ENCODE results near the gene FRY.

FRY gene

DNA sequence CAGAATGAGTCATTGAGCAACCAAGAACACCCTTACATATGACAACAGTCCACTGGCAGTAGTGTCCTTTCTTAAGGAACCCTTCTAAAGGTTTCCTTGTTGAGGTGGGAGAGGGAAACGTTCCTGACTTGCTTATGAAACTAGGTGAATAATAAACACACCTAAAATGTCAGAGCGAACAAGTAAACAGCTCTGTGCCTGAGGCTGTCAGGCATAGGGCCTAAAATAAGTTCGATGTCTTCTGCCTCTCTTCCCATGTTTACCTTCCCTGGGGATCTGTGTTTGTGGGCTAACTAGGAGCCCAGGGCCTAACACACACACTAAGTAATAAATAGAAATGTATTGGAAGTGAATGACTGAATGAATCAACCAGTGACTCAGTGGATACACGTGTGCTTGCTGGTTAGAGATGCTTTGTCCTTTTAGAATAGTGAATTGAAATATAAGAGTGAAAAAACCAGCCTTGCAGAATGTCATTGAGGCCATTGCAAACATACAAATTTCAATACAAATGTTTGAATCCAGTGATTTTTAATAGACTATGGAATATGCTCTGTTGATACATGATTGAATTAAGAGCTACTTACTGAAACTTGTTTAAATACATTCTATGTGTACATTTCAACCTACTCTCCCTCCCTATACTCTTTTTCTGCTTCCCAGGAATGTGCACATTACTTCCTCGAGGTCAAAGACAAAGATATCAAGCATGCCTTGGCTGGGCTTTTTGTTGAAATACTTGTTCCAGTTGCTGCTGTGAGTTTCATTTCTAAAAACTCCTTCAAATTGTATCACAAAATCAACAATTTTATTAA lies 102.9 kb downstream of the FRY start:
- DNase-seq (ENCODE audit: low read depth in 2 of 2): no peak

DNA sequence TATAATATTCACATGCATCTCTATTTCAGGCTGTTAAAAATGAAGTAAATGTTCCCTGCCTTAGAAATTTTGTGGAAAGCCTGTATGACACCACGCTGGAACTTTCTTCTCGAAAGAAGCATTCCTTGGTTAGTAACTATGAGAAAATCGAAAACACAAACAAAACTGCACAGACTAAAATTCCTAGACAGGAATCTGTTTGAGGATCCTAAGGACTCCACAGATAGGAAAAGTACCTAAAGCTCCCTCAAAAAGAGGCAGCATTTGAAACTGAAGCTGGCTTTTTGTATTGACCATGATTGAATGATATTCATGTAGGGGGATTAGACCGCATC lies 103.4 kb downstream of the FRY start:
- DNase-seq (ENCODE audit: low read depth in 2 of 2): no peak

DNA sequence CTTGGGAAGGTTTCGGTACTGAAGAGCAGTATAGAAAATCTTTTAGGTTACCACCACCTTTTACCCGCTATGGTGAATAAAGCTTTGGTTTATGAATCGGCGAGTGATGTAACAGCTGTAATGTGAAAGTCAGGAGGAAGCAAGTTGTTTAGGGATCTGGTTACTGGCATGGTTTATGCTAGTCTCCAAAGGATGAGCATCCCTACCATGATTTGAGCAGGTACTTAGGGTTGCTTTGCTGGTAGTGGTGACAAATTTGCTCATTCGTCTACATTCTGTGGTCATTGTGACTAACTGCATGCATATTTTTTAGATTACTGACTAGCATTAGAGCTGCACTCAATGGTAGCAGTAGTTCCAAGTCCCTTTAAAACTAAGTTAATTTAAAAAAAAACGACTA lies 104.1 kb downstream of the FRY start:
- DNase-seq (ENCODE audit: low read depth in 2 of 2): no peak

DNA sequence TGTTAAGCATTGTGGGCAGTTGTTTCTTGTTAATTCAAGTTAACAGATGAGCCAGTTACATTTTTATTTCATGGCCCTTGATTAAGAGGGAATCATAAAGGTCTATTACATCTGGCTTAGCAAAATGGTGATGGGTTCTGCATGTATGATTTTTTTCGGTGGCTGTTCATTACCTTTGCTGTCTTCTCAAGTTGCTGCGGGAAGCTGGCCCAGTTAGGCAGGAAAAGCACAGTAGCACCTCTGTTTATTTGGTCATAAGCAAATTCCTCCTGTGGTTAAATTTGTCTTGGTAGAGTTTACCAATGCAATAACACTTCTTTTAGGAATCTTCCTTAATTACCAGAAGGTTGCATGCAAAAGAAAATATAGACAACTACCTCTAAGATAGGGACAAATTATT lies 104.5 kb downstream of the FRY start:
- DNase-seq (ENCODE audit: low read depth in 2 of 2): no peak

DNA sequence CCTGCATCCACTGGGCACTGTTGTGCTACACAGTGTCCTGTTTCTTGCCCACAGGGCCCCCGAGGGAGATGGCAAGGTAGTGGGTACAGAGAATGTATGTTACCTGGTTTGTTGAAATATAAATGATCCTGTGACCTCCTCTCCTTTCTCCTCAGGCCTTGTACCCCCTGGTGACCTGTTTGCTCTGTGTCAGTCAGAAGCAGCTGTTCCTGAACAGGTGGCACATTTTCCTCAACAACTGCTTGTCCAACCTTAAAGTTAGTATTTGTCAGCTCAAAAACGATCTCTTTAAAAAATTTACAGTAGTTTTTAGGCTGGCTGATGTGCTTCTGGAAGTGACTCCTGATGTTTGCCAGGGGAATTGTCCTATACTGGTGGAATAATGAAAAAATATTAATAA lies 105.1 kb downstream of the FRY start:
- DNase-seq (ENCODE audit: low read depth in 2 of 2): no peak

DNA sequence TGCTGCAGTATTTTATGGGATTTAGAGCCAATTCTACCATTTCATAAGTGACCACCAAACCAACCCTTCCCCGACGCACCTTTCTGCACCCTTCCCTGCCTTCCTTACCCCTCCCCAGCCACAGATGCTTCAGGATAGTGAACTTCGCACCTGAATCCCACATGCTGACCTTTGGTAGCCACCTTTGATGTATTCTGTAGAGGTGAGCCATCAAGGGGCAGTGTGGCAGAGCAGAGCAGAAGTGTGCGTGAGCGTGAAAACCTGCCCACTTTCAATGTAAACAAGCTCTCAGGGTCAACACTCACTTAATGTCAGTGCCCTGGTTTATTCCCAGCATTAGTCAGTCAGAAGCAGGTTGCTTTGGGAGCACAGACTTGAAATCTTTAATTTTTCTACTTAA lies 107.7 kb downstream of the FRY start:
- DNase-seq (ENCODE audit: low read depth in 2 of 2): no peak

DNA sequence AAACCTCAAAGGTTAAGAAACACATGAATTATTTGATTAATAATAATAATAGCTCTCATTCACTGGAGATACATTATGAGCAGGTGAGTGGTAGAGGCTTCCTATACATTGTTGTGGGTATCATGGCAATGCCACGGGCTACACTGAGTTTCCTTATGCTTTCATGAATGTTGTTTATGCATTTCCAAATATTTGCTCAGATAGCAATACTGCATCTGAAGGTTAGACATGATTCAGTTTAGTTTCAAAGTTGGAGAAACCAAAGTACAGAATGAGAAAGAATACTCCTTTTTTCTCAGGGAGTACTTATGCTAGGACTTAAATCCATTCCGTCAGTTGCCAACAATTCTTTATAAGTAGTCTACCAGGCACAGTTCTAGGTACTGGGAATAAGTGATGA lies 108.5 kb downstream of the FRY start:
- no peak for DNase-seq (ENCODE audit: low read depth in 2 of 2)

DNA sequence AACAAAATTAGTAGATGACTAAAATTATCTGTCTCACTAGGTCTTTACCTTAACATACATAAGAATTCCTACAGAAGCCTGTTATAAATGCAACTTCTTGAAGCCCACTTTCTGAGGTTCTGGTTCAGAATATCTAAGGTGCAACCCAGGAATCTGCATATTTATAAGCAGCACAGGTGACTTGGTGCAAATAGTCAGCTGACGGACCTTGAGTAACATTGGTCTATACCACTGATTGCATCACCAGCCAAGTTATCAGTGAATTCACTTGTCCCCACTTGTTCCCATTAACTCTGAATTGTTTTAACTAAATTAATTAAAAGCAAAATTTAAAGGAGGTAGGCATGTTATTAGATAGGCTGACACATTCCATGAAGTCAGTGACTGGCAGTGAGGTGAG lies 109.9 kb downstream of the FRY start:
- DNase-seq (ENCODE audit: low read depth in 2 of 2): no peak

DNA sequence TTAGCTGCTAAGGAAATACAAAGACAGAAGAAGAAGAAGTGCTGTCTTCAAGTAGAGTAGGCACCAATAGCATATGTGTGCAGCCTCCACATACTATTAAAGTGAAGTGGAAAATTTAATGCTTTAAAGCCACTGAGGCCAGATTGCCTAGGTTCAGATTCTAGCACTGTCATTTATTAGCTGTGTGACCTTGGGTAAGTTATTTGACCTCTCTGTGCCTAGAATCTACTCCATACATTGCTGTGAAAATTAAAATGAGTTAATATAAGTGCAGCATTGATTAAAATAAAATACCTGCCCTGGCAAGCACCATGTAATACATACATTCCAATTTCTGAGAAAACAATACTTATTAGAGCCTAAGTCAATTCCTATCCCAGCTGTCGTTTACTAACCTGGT lies 110.5 kb downstream of the FRY start:
- DNase-seq (ENCODE audit: low read depth in 2 of 2): no peak

DNA sequence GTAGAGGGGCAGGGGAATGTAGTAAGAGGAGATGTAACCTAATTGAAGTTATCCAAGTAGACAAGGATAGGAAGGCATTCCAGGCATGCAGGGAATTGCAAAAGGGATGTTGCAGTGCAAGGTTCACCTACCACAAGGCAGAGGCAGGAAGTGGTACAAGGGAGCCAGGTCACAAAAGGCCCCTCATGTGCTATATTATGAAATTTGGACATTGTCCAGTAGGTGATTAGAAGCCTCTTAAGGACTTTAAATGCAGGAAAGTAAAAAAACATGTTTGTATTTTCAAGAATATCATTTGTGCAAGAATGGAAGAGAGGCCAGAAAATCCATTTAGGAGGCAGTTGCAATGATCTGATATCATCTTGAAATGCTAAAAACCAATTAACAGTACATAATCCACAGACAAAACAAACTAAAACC lies 111.4 kb downstream of the FRY start:
- no peak for DNase-seq (ENCODE audit: low read depth in 2 of 2)

DNA sequence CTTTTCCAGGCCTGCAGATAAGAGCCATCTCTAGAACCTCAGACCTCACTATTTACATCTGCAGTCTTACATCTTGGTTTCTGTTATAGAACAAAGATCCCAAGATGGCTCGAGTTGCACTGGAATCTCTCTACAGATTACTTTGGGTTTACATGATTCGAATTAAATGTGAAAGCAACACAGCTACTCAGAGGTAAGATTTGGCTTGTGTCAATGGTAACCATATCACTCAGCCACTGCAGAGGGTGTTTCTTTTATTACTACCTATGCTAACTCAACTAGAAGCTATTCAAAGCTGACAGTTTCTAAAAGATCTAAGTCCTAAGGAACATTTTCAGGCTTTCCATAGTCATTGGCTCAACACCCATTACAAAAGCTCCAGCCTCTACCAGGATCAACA lies 115.6 kb downstream of the FRY start:
- DNase-seq (ENCODE audit: low read depth in 2 of 2): no peak

DNA sequence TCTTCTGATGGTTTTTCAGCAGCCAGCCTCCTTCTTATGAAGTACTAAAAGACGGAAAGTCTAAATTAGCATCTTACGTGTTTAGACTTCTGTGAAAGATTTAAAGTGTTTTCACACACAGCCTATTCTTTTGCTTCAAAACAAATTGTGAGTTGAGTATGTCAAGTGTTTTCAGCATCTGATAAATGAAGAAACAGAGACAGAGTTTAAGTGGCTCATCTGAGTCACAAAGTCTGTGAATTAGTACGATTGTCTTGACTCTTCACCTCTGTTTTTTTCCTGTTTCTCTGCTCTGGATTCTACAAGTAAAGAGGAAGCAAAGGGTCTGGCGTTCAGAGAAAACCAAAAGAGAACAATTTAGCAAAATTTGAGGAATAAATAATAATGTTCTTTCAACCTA lies 116.4 kb downstream of the FRY start:
- no peak for DNase-seq (ENCODE audit: low read depth in 2 of 2)

DNA sequence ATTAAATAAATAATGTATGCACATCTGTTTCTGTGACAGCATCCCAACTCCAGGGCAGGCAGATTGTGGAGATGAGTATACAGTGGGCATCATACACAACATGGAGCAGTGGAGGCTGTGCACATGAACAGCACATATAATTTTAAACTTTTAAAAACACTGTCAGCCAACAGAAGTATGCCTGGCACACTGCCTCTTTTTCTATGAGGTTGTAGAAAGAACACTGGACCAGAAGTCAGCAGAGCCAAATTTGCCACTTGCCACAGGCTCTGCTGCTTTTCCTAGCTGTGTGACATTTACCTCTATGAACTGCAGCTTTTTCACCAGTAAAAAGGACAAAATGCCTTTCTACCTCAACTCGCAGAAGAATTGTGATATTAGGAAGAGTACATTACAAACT lies 118.7 kb downstream of the FRY start:
- DNase-seq (ENCODE audit: low read depth in 2 of 2): no peak

DNA sequence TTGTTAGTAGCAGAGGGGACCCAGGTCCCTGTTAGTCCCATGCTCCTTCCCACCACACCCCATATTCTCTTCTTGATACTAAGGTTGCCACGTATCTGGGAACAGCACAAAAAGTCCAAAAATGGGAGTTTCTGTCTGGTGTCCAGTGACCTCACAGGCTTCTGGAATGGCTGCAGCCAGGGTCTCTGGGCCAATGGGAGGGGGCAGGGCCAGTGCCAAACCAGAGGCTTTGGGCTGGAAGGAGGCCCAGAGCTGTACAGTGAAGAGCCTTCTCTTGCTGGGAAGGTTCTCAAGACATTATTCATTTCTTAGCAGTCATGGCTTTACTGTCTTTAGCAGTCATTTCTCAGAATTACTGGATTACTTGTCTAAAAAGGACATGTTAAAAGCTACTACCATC lies 119.2 kb downstream of the FRY start:
- DNase-seq (ENCODE audit: low read depth in 2 of 2): no peak

DNA sequence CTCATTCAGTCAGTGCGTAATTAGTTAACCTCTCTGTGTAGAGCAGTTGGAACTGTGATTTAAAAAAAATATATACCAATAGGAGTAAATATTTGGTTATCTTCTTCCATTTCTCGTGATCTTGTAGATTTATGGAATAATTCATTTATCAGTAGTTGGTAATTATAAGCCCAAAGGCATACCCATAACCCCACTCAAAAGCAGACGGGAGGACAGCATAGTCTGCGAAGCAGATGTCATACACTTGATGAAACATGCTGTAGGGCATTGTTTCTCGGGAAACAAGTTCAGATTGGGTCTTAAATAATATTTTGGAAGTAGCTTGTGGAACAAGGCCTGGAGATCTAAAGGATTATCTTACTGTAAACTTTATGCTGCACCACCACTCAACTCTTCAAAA lies 119.7 kb downstream of the FRY start:
- no peak for DNase-seq (ENCODE audit: low read depth in 2 of 2)

DNA sequence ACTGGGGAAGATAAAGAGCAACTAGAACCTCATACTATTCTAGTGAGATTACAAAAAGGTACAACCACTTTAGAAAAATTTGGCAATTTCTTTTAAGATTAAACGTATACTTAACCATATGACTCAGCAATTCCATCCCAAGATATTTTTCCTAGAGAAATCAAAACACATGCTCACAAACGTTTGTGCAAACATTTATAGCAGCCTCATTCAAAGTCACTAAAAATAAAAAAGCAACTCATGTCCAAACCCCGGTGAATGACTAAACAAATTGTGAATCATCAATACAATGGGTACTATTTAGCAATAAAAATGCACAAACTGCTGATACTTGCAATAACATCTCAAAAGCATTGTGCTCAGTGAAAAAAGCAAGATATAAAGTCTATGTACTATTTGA lies 121.5 kb downstream of the FRY start:
- DNase-seq (ENCODE audit: low read depth in 2 of 2): no peak

DNA sequence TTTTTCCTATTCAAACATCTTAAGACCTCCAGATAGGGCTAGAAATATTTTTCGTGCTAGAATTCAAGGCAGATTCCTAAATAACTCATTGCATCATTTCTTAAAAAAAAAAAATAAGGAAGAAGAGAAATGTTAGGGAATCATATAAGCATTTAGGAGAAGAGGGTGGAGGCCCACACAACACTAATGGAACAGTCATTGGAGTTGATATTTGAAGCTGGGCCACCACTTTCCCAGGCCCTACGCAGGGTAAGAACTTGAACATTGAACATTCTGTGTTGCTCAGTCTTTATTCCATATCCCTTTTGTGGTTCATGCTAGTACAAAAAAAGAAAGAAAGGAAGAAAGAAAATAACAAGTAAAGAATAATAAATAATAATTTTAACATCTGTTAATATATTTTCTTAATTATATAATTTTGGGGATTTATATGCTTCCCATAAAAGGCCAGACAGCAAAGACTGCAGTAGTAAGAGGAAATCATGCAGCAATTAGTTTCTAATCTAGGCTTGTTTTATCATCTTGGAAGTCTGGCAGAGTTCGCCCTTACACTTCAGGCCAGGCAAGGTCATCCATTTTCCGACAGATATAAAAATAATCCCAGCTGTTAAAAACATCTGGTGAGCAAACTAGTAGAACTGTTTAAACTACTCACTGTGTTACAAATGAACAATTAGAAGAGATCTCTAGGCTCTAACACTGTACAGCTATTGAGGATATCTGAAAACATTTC lies 127.7 kb downstream of the FRY start:
- DNase-seq (ENCODE audit: low read depth in 2 of 2): no peak

DNA sequence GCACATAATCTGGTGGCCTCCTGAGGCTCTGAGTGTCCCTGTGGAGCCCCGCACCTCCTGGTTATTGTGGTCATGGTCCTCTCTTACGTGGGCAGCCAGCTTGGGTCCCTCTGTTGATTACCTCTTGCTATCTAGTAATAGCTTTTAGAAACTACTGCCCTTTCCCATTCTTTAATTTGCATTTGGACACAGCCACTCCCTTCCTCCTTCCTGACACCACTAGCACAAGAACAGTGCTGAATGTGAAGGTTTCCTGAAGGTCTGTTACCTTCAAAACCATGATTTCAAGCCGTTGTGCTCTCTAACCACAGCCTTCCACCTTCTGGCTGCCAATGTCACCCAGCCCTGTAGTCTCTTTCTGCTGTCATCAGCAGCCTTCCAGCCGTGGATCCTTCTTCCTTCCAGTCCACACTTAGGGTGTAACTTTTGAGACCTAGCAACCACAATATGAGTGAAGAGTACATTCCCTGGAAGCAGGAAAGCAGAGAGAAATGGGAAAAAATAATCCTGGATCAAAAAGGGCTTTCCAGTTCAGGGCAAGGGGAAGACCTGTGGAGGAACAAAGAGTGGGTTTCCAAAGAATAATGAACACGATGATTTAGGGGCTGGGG lies 130.9 kb downstream of the FRY start:
- no peak for DNase-seq (ENCODE audit: low read depth in 2 of 2)

DNA sequence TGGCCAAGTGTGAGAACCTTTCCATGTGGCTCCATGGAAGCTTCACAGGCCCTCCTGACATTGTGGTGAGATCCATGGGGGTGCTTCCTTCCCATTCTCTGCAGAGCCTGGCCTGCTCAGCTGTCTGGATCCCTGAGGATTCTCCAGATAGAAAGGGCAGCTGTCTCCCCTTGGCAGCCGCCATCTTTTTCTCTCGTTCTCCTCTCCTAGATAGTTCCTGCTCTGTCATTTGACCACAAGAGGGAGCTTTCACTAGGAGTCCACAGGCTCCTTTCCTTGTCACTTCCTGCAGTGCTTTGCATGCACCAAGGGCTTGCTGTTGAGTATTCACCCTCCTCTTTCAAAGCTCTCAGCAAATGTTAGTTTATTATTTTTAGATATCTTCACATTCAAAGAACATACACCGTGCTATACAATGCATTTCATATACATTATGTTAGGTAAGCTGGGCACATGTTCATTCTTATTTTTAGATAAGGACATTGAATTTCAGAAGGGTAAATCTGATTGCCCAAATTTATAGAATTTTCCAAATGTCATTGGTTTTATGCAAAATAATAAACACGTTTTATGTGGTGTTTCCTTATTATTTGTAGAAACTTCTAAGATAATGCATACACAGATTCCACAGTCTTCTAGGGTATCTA lies 133.2 kb downstream of the FRY start:
- no peak for DNase-seq (ENCODE audit: low read depth in 2 of 2)

DNA sequence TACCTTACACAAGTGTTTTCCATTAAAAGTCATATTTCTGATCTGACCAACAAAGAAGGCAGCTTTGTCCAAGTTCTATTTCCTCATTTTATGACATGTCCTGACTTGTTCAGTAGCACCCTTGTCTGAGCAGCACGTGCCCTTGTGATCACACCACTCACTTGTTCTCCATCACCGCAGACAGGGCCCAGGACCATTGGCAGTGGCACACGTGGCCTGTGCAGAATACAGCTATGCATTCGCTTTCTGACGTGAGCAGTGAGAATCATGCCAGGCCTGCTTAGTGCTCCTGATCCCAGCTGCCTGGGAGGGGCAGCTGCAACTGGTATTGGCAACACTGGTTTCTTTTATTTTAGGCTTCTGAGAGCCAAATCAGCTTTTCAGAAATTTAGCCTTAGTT lies 134.2 kb downstream of the FRY start:
- no peak for DNase-seq (ENCODE audit: low read depth in 2 of 2)

DNA sequence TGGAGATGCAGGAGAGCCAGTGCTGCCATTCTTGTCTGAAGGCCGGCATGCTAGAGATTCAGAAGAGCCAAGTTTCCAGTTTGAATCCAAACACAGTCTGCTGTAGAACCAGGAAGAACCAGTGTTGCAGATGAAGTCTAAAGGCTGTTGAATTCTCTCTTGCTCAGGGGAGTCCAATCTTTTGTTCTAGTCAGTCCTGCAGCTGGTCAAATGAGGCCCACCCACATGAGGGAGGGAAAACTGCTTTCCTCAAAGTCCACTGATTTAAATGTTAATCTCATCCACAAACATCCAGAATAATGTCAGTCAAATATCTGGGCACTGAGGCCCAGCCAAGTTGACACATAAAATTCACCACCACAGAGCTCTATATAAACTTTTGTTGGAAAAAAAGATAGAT lies 136.6 kb downstream of the FRY start:
- no peak for DNase-seq (ENCODE audit: low read depth in 2 of 2)

DNA sequence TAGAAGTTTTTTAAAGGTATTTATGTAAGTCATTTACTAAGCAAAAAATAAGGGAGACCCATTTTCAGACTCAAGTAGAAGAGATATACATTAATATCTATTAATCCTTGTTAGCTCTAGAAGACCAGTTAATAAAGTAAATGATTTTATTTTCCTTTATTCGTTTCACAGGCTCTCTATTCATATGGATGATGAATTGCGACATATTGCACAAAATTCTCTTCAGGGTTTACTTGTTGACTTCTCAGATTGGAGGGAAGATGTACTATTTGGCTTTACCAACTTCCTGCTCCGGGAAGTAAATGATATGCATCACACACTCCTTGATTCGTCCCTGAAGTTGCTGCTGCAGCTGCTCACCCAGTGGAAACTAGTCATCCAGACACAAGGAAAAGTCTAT lies 139.3 kb downstream of the FRY start:
- no peak for DNase-seq (ENCODE audit: low read depth in 2 of 2)

DNA sequence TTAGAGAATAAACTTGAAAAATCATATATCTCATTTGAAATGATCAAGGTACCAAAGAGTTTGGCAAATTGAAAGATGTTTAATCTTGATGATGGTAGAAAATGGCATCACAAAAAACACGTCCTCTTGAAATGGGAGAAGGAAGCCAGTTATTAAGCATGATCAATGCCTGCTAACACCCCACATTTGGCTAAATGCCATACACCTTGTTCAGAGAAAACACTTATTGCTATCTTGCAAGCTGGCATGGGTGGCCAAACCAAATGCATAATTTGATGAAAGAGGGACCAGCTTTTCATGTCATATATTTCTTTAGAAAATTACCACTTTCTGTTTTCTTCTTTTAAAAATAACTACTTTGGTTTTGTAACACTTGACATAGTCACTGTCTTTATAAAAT lies 142.3 kb downstream of the FRY start:
- no peak for DNase-seq (ENCODE audit: low read depth in 2 of 2)
